Activated B cell treated with CpG ODN at 0.5 μM for 24 hours (primary cell): ENCODE measurements around the gene FICD. TPM values are rescaled to one million over a fixed set of nuclear protein-coding genes. Genes with fewer than 3 reads are reported as not detected.

Experiments
- ATAC-seq: fragments of 200-7000 bp; cut with Tn5 transposase; one replicate; pipeline ENCODE4 v1.10.0; 2021; ENCODE audit warnings: low read depth, mild to moderate bottlenecking, moderate library complexity
- CTCF ChIA-PET: fragments of 350-600 bp; sonication (Branson Sonifier 250); formaldehyde crosslinking; loops from one replicate; lab custom pipeline; 2021; ENCODE audit warnings: antibody characterized with exemption; lab: Charles Lee
- POLR2A ChIA-PET: fragments of 350-600 bp; sonication (Branson Sonifier 250); formaldehyde crosslinking; loops from one replicate; lab custom pipeline; 2021; ENCODE audit warnings: antibody characterized with exemption; lab: Charles Lee
- DNase-seq: peaks from one replicate; pipeline ENCODE4 v3.0.0; 2022
- H3K27ac Mint-ChIP-seq: one replicate; pipeline ENCODE4 v1.8.0; 2020; ENCODE audit warnings: mixed read lengths
- H3K27me3 Mint-ChIP-seq: one replicate; pipeline ENCODE4 v1.8.0; 2021; ENCODE audit warnings: mixed read lengths
- H3K36me3 Mint-ChIP-seq: one replicate; pipeline ENCODE4 v1.8.0; 2021; ENCODE audit warnings: low read depth, mixed read lengths
- H3K4me1 Mint-ChIP-seq: one replicate; pipeline ENCODE4 v1.8.0; 2021; ENCODE audit warnings: mixed read lengths
- H3K4me3 Mint-ChIP-seq: one replicate; pipeline ENCODE4 v1.8.0; 2020; ENCODE audit warnings: mild to moderate bottlenecking, mixed read lengths
- H3K9me3 Mint-ChIP-seq: one replicate; pipeline ENCODE4 v1.8.0; 2020; ENCODE audit warnings: mixed read lengths
- intact Hi-C: fragments of 100-400 bp; cut with micrococcal nuclease; formaldehyde crosslinking; loops from one replicate; pipeline ENCODE4 v1.15.1; 2024
- total RNA-seq: library from RNA; stranded (reverse); gene quantifications from 2 replicates; pipeline ENCODE4 v1.2.3, GENCODE V29; 2022
- TF ChIP-seq, protein P1 (sequence below): fragments of 200-600 bp; IDR thresholded peaks from one replicate; pipeline ENCODE4 v1.8.0; 2022; ENCODE audit warnings: antibody characterized with exemption, mild to moderate bottlenecking

Gene FICD
- total RNA-seq, 1 donor from 2014 or later = 11.2 TPM

- intact Hi-C loops = no loop called here
- ChIA-PET POLR2A (no interaction called here), CTCF (interaction anchor here (1.0 kb wide), 1 partner anchor 133 kb away, joined by 3 read pairs; no protein-coding TSS in a partner anchor)
- ATAC-seq (no peak), DNase-seq (no peak)
- no peak overlapping the region for H3K4me3 Mint-ChIP-seq
- no peaks in the 10 kb centered on the region for H3K27me3 Mint-ChIP-seq
- H3K9me3 Mint-ChIP-seq = no peaks in the 10 kb centered on the region
- TF ChIP-seq, protein P1, sequence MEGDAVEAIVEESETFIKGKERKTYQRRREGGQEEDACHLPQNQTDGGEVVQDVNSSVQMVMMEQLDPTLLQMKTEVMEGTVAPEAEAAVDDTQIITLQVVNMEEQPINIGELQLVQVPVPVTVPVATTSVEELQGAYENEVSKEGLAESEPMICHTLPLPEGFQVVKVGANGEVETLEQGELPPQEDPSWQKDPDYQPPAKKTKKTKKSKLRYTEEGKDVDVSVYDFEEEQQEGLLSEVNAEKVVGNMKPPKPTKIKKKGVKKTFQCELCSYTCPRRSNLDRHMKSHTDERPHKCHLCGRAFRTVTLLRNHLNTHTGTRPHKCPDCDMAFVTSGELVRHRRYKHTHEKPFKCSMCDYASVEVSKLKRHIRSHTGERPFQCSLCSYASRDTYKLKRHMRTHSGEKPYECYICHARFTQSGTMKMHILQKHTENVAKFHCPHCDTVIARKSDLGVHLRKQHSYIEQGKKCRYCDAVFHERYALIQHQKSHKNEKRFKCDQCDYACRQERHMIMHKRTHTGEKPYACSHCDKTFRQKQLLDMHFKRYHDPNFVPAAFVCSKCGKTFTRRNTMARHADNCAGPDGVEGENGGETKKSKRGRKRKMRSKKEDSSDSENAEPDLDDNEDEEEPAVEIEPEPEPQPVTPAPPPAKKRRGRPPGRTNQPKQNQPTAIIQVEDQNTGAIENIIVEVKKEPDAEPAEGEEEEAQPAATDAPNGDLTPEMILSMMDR = no peak
- H3K27ac Mint-ChIP-seq = no peak overlapping the region
- H3K36me3 Mint-ChIP-seq = peaks cover 90% of the 10 kb centered on the region
- no peaks in the 10 kb centered on the region for H3K4me1 Mint-ChIP-seq
Observed at GRCh38 chr12:108531929-108532848, 17.1 kb downstream of the FICD start.

- Mint-ChIP-seq H3K36me3 (peaks cover 80% of the 10 kb centered on the region), H3K27ac (no peak overlapping the region)
- intact Hi-C loops = no loop called here
Observed at GRCh38 chr12:108538146-108538545, 23.1 kb downstream of the FICD start.

GRCh38 chr12:108538616-108539195, 23.6 kb downstream of the FICD start:
- ChIA-PET CTCF (interaction anchor here (0.6 kb wide), 1 partner anchor 857 kb away, joined by 3 read pairs; no protein-coding TSS in a partner anchor), POLR2A (no interaction called here)
- Mint-ChIP-seq H3K4me3 (no peak overlapping the region), H3K9me3 (no peaks in the 10 kb centered on the region), H3K27me3 (no peaks in the 10 kb centered on the region), H3K4me1 (peaks cover 20% of the 10 kb centered on the region), H3K27ac (no peak overlapping the region), H3K36me3 (peaks cover 80% of the 10 kb centered on the region)
- no peak for ATAC-seq
- TF ChIP-seq, protein P1 = no peak
- intact Hi-C loops = no loop called here
- no peak for DNase-seq

More at GRCh38 chr12:108538146-108538545, 23.1 kb downstream of the FICD start:
- ChIA-PET POLR2A (no interaction called here), CTCF (interaction anchor here (0.6 kb wide), 1 partner anchor 857 kb away, joined by 3 read pairs; no protein-coding TSS in a partner anchor)
- Mint-ChIP-seq H3K27me3 (no peaks in the 10 kb centered on the region), H3K4me3 (no peak overlapping the region), H3K9me3 (no peaks in the 10 kb centered on the region), H3K4me1 (peaks cover 20% of the 10 kb centered on the region)
- DNase-seq = no peak
- no peak for ATAC-seq
- TF ChIP-seq, protein P1 = no peak

DNA sequence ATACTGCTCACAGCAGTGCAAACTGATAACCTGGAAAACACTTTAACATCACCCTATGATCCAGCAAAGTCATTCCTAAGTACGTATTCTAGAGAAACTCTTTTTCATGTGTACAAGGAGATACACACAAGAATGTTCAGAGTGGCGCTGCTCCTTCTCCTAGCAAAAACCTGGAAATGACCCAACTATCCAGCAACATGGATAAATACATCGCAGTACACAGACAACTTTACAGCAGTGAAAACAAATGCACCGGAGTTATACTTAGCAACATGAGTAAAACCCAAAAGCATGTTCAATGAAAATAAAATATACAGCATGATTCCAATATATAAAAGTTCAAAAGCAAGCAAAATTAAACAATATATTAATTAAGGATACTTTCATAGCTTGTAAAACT, 27.2 kb downstream of the FICD start:
- Mint-ChIP-seq H3K4me1 (peaks cover 20% of the 10 kb centered on the region), H3K9me3 (no peaks in the 10 kb centered on the region), H3K27ac (peak overlapping the region; percentile 81), H3K36me3 (peaks cover 76% of the 10 kb centered on the region), H3K27me3 (no peaks in the 10 kb centered on the region), H3K4me3 (no peak overlapping the region)
- TF ChIP-seq, protein P1 = no peak
- no peak for DNase-seq
- CTCF ChIA-PET = no interaction called here
- no peak for ATAC-seq
- intact Hi-C loops = no loop called here
- POLR2A ChIA-PET = interaction anchor here (2.1 kb wide), 1 partner anchor 19 kb away, joined by 12 read pairs; the partner anchor contains the start of genes ISCU and SART3

GRCh38 chr12:108543652-108544051, 28.6 kb downstream of the FICD start:
- Mint-ChIP-seq H3K4me3 (no peak overlapping the region), H3K27me3 (no peaks in the 10 kb centered on the region), H3K36me3 (peaks cover 74% of the 10 kb centered on the region), H3K9me3 (no peaks in the 10 kb centered on the region), H3K27ac (peak overlapping the region; percentile 68), H3K4me1 (peaks cover 27% of the 10 kb centered on the region)
- intact Hi-C loops = no loop called here
- CTCF ChIA-PET = no interaction called here
- DNase-seq = no peak
- POLR2A ChIA-PET = no interaction called here
- no peak for ATAC-seq
- TF ChIP-seq, protein P1 = no peak
